Neural cell (in vitro differentiated cells): ENCODE data around the gene LARGE1.

Experiments
- EZH2 ChIP-seq: fragments of 200-600, 300-800 bp; shearing (Covaris generic), sonication (generic); IDR thresholded peaks from 2 replicates; pipeline ENCODE4 v1.6.1; 2014; ENCODE audit warnings: antibody characterized with exemption, low read length, borderline replicate concordance, mild to moderate bottlenecking; ENCODE audit not compliant: insufficient read depth, poor library complexity, severe bottlenecking
- POLR2AphosphoS5 ChIP-seq: IDR thresholded peaks from 2 replicates; pipeline ENCODE4 v1.6.1; 2012
- REST ChIP-seq: IDR thresholded peaks from 2 replicates; pipeline ENCODE4 v1.6.1; 2012; ENCODE audit warnings: borderline replicate concordance
- TF ChIP-seq, protein P1 (sequence below): fragments of 450-650 bp; IDR thresholded peaks from 2 replicates; pipeline ENCODE4 v1.5.1; 2014; ENCODE audit warnings: antibody characterized with exemption, mild to moderate bottlenecking, moderate library complexity; ENCODE audit not compliant: poor library complexity, severe bottlenecking

- TF ChIP-seq, protein P1, sequence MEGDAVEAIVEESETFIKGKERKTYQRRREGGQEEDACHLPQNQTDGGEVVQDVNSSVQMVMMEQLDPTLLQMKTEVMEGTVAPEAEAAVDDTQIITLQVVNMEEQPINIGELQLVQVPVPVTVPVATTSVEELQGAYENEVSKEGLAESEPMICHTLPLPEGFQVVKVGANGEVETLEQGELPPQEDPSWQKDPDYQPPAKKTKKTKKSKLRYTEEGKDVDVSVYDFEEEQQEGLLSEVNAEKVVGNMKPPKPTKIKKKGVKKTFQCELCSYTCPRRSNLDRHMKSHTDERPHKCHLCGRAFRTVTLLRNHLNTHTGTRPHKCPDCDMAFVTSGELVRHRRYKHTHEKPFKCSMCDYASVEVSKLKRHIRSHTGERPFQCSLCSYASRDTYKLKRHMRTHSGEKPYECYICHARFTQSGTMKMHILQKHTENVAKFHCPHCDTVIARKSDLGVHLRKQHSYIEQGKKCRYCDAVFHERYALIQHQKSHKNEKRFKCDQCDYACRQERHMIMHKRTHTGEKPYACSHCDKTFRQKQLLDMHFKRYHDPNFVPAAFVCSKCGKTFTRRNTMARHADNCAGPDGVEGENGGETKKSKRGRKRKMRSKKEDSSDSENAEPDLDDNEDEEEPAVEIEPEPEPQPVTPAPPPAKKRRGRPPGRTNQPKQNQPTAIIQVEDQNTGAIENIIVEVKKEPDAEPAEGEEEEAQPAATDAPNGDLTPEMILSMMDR, result no peak
- TF ChIP-seq REST, result no peak
- TF ChIP-seq POLR2AphosphoS5, result no peak
- no peak for TF ChIP-seq EZH2
Observed at GRCh38 chr22:33640900-33641299, 279.4 kb downstream of the LARGE1 start.
